Stimulated activated naive CD4-positive, alpha-beta T cell (primary cell): Measurements from ENCODE around the gene VANGL2.

Source experiments
- DNase-seq, 6 experiments: peaks; one replicate each; lab custom pipeline; 2025; lab: John Stamatoyannopoulos, UW

VANGL2 gene

GRCh38 chr1:160405331-160405877, 5.0 kb downstream of the VANGL2 start:
- DNase-seq = no peak

- no peak for DNase-seq
Measured at GRCh38 chr1:160406131-160406968, 6.0 kb downstream of the VANGL2 start.

GRCh38 chr1:160407839-160408801, 7.8 kb downstream of the VANGL2 start:
- DNase-seq = no peak

- no peak for DNase-seq
Measured at GRCh38 chr1:160408864-160409263, 8.5 kb downstream of the VANGL2 start.

GRCh38 chr1:160409486-160409885, 9.1 kb downstream of the VANGL2 start:
- no peak for DNase-seq

GRCh38 chr1:160410406-160411005, 10.1 kb downstream of the VANGL2 start:
- no peak for DNase-seq

GRCh38 chr1:160411271-160412027, 11.1 kb downstream of the VANGL2 start:
- no peak for DNase-seq

- DNase-seq = no peak
Measured at GRCh38 chr1:160412028-160412362, 11.6 kb downstream of the VANGL2 start.

- DNase-seq = no peak
Measured at GRCh38 chr1:160413716-160414115, 13.4 kb downstream of the VANGL2 start.

GRCh38 chr1:160414881-160415280, 14.5 kb downstream of the VANGL2 start:
- DNase-seq = no peak

- DNase-seq = no peak
Measured at GRCh38 chr1:160415696-160416290, 15.4 kb downstream of the VANGL2 start.

- no peak for DNase-seq
Measured at GRCh38 chr1:160416369-160416768, 16.0 kb downstream of the VANGL2 start.

- DNase-seq = no peak
Measured at GRCh38 chr1:160418483-160418882, 18.1 kb downstream of the VANGL2 start.

- DNase-seq = no peak
Measured at GRCh38 chr1:160419150-160419837, 18.9 kb downstream of the VANGL2 start.

GRCh38 chr1:160419838-160420169, 19.4 kb downstream of the VANGL2 start:
- no peak for DNase-seq

GRCh38 chr1:160420881-160421842, 20.8 kb downstream of the VANGL2 start:
- DNase-seq = no peak

GRCh38 chr1:160421881-160422280, 21.5 kb downstream of the VANGL2 start:
- no peak for DNase-seq

- no peak for DNase-seq
Measured at GRCh38 chr1:160423966-160424365, 23.6 kb downstream of the VANGL2 start.

GRCh38 chr1:160425847-160426246, 25.5 kb downstream of the VANGL2 start:
- DNase-seq = no peak
